ENCODE data around the gene APOB.

Gene APOB

GRCh38 chr2:21043744-21044532 is at the start of gene APOB:
Gene APOB, minus strand, starts transcription at chr2:21044073. Its CDS starts 128 bp downstream, at chr2:21043945.
- peak; percentile 61 for DNase-seq (ENCODE audit: low read depth, low spot score)

GRCh38 chr2:21092308-21092869 is 48.5 kb upstream of the APOB start:
- DNase-seq (ENCODE audit: low read depth, low spot score): no peak

GRCh38 chr2:21084401-21084800 is 40.5 kb upstream of the APOB start:
- DNase-seq (ENCODE audit: low read depth, low spot score): no peak

GRCh38 chr2:21083482-21083881 is 39.6 kb upstream of the APOB start:
- DNase-seq (ENCODE audit: low read depth, low spot score): no peak

GRCh38 chr2:21078296-21078695 is 34.4 kb upstream of the APOB start:
- DNase-seq (ENCODE audit: low read depth, low spot score): no peak

GRCh38 chr2:21072477-21073242 is 28.8 kb upstream of the APOB start:
- DNase-seq (ENCODE audit: low read depth, low spot score): no peak

- no peak for DNase-seq (ENCODE audit: low read depth, low spot score)
Measured at GRCh38 chr2:21070341-21071257, 26.7 kb upstream of the APOB start.

- DNase-seq (ENCODE audit: low read depth, low spot score): no peak
Measured at GRCh38 chr2:21069746-21070340, 26.0 kb upstream of the APOB start.

- peak; percentile 2 for DNase-seq (ENCODE audit: low read depth, low spot score)
Measured at GRCh38 chr2:21067859-21068537, 24.1 kb upstream of the APOB start.

GRCh38 chr2:21067125-21067524 is 23.3 kb upstream of the APOB start:
- no peak for DNase-seq (ENCODE audit: low read depth, low spot score)

- DNase-seq (ENCODE audit: low read depth, low spot score): no peak
Measured at GRCh38 chr2:21059885-21060610, 16.2 kb upstream of the APOB start.

GRCh38 chr2:21057097-21057496 is 13.2 kb upstream of the APOB start:
- DNase-seq (ENCODE audit: low read depth, low spot score): no peak

- no peak for DNase-seq (ENCODE audit: low read depth, low spot score)
Measured at GRCh38 chr2:21055879-21056790, 12.3 kb upstream of the APOB start.

GRCh38 chr2:21055451-21055850 is 11.6 kb upstream of the APOB start:
- DNase-seq (ENCODE audit: low read depth, low spot score): no peak

- DNase-seq (ENCODE audit: low read depth, low spot score): no peak
Measured at GRCh38 chr2:21054011-21054410, 10.1 kb upstream of the APOB start.

GRCh38 chr2:21052044-21052443 is 8.2 kb upstream of the APOB start:
- no peak for DNase-seq (ENCODE audit: low read depth, low spot score)

GRCh38 chr2:21050164-21050563 is 6.3 kb upstream of the APOB start:
- DNase-seq (ENCODE audit: low read depth, low spot score): no peak

- no peak for DNase-seq (ENCODE audit: low read depth, low spot score)
Measured at GRCh38 chr2:21047141-21048009, 3.5 kb upstream of the APOB start.

All from ELF-1 (cell line).